DND-41 (cell line): ENCODE measurements around the gene IL17RD.

Source experiments
- ATAC-seq: fragments of 200-7000 bp; cut with Tn5 transposase; 3 replicates; pipeline ENCODE4 v1.9.1; 2021; ENCODE audit warnings: low read depth; ENCODE audit not compliant: insufficient read depth
- DNase-seq: peaks from one replicate; pipeline ENCODE4 v3.0.0-alpha.2; 2020
- H2AFZ ChIP-seq: 2 replicates; pipeline ENCODE4 v1.6.0; 2012; ENCODE audit warnings: low read depth, low read length
- H3K27ac ChIP-seq: 2 replicates; pipeline ENCODE4 v1.5.1; 2012; ENCODE audit warnings: low read length, inconsistent platforms
- H3K27me3 ChIP-seq: fragments of 200-600 bp; sonication (generic); 2 replicates; pipeline ENCODE4 v1.6.0; 2012; ENCODE audit warnings: low read length, mild to moderate bottlenecking, inconsistent platforms; ENCODE audit not compliant: insufficient read depth, poor library complexity
- H3K36me3 ChIP-seq: 2 replicates; pipeline ENCODE4 v1.5.1; 2012; ENCODE audit warnings: low read length, inconsistent platforms; ENCODE audit not compliant: insufficient read depth
- H3K4me1 ChIP-seq: 2 replicates; pipeline ENCODE4 v1.5.1; 2012; ENCODE audit warnings: mild to moderate bottlenecking, low read length; ENCODE audit not compliant: insufficient read depth
- H3K4me2 ChIP-seq: 2 replicates; pipeline ENCODE4 v1.6.0; 2012; ENCODE audit warnings: mild to moderate bottlenecking, moderate library complexity, low read length, inconsistent platforms; ENCODE audit not compliant: insufficient read depth
- H3K4me3 ChIP-seq, 2 experiments: fragments of 200-600 bp in 1 of 2; shearing (Covaris generic) in 1 of 2; 2 replicates each; pipeline ENCODE4 v1.5.1; 2012 to 2016; ENCODE audit warnings: inconsistent platforms in 2 of 2, low read length in 2 of 2, mild to moderate bottlenecking in 2 of 2, low read depth in 1 of 2, moderate library complexity in 1 of 2
- H3K79me2 ChIP-seq: 2 replicates; pipeline ENCODE4 v1.6.0; 2012; ENCODE audit warnings: low read length, inconsistent platforms; ENCODE audit not compliant: insufficient read depth
- H3K9ac ChIP-seq: 2 replicates; pipeline ENCODE4 v1.6.0; 2012; ENCODE audit warnings: low read depth, mild to moderate bottlenecking, inconsistent platforms, low read length, moderate library complexity
- H3K9me3 ChIP-seq: 2 replicates; pipeline ENCODE4 v1.5.1; 2012; ENCODE audit warnings: low read length, moderate library complexity, mild to moderate bottlenecking, inconsistent platforms; ENCODE audit not compliant: insufficient read depth, severe bottlenecking
- H4K20me1 ChIP-seq: 2 replicates; pipeline ENCODE4 v1.6.0; 2012; ENCODE audit warnings: low read length; ENCODE audit not compliant: insufficient read depth
- CTCF ChIP-seq: IDR thresholded peaks from 2 replicates; pipeline ENCODE4 v1.5.1; 2012; ENCODE audit warnings: borderline replicate concordance, low read length, moderate library complexity, mild to moderate bottlenecking; ENCODE audit not compliant: poor library complexity, severe bottlenecking; ENCODE audit errors: extremely low read depth
- EZH2 ChIP-seq: IDR thresholded peaks from 3 replicates; pipeline ENCODE4 v1.6.1; 2012; ENCODE audit warnings: borderline replicate concordance, low read depth, mild to moderate bottlenecking, moderate library complexity, low read length, inconsistent platforms; ENCODE audit not compliant: severe bottlenecking

Gene IL17RD

GRCh38 chr3:57063032-57063431, 102.1 kb downstream of the IL17RD start:
- Histone ChIP-seq H3K4me3 (no peak overlapping the region), H3K79me2 (no peaks in the 10 kb centered on the region), H3K9me3 (no peaks in the 10 kb centered on the region), H4K20me1 (no peaks in the 10 kb centered on the region), H3K36me3 (no peaks in the 10 kb centered on the region), H3K9ac (no peak overlapping the region), H3K27me3 (no peaks in the 10 kb centered on the region), H3K4me1 (no peaks in the 10 kb centered on the region), H2AFZ (no peak overlapping the region), H3K27ac (no peak overlapping the region), H3K4me2 (no peak overlapping the region)
- DNase-seq (no peak), ATAC-seq (no peak)
- TF ChIP-seq EZH2, result no peak
- TF ChIP-seq CTCF, result no peak

- Histone ChIP-seq H3K36me3 (no peaks in the 10 kb centered on the region), H3K9me3 (no peaks in the 10 kb centered on the region), H3K4me3 (no peak overlapping the region), H2AFZ (no peak overlapping the region), H3K79me2 (no peaks in the 10 kb centered on the region), H4K20me1 (no peaks in the 10 kb centered on the region), H3K27ac (no peak overlapping the region), H3K9ac (no peak overlapping the region), H3K27me3 (no peaks in the 10 kb centered on the region), H3K4me2 (no peak overlapping the region), H3K4me1 (no peaks in the 10 kb centered on the region)
- TF ChIP-seq CTCF (no peak), EZH2 (no peak)
- ATAC-seq, result no peak; the same call in 2 of the 3 replicates
- no peak for DNase-seq
Measured at GRCh38 chr3:57062101-57062631, 103.0 kb downstream of the IL17RD start.

GRCh38 chr3:57061556-57061955, 103.6 kb downstream of the IL17RD start:
- Histone ChIP-seq H4K20me1 (no peaks in the 10 kb centered on the region), H2AFZ (no peak overlapping the region), H3K79me2 (no peaks in the 10 kb centered on the region), H3K9me3 (no peaks in the 10 kb centered on the region), H3K36me3 (no peaks in the 10 kb centered on the region), H3K27me3 (no peaks in the 10 kb centered on the region), H3K27ac (no peak overlapping the region), H3K4me3 (no peak overlapping the region), H3K4me1 (no peaks in the 10 kb centered on the region), H3K4me2 (no peak overlapping the region), H3K9ac (no peak overlapping the region)
- DNase-seq, result no peak
- TF ChIP-seq CTCF (no peak), EZH2 (no peak)
- ATAC-seq, result no peak
